HepG2 (cell line): ENCODE results near the gene LIMK2. TPM values are rescaled to one million over a fixed set of nuclear protein-coding genes. Genes with fewer than 3 reads are reported as not detected.

ENCODE experiments used
- CEBPG ChIP-seq: IDR thresholded peaks from 2 replicates; pipeline ENCODE4 v1.6.1; 2016
- E2F5 ChIP-seq: sonication (generic); formaldehyde crosslinking; conservative IDR thresholded peaks from 2 replicates; pipeline ENCODE4 v1.4.0; 2020; ENCODE audit warnings: missing genetic modification reagents
- ERF ChIP-seq: IDR thresholded peaks from 2 replicates; pipeline ENCODE4 v1.6.1; 2018; ENCODE audit warnings: missing biosample characterization, missing genetic modification reagents
- ETS1 ChIP-seq: sonication (generic); formaldehyde crosslinking; IDR thresholded peaks from 2 replicates; pipeline ENCODE4 v1.4.0; 2020; ENCODE audit warnings: missing genetic modification reagents
- IRX3 ChIP-seq: sonication (generic); formaldehyde crosslinking; IDR thresholded peaks from 2 replicates; pipeline ENCODE4 v1.8.1; 2023; ENCODE audit warnings: mild to moderate bottlenecking, low read depth, missing genetic modification reagents, borderline replicate concordance
- NBN ChIP-seq: fragments of 450-650 bp; conservative IDR thresholded peaks from 2 replicates; pipeline ENCODE4 v1.6.1; 2017
- NFAT5 ChIP-seq: sonication (generic); formaldehyde crosslinking; IDR thresholded peaks from 2 replicates; pipeline ENCODE4 v1.4.0; 2020; ENCODE audit warnings: missing genetic modification reagents
- NKX3-1 ChIP-seq: sonication (generic); formaldehyde crosslinking; IDR thresholded peaks from 2 replicates; pipeline ENCODE4 v1.5.0; 2020; ENCODE audit warnings: missing genetic modification reagents
- POGK ChIP-seq: sonication (generic); formaldehyde crosslinking; conservative IDR thresholded peaks from 2 replicates; pipeline ENCODE4 v1.8.0; 2022; ENCODE audit warnings: mild to moderate bottlenecking, moderate library complexity, missing genetic modification reagents
- PRDM15 ChIP-seq: sonication (generic); formaldehyde crosslinking; IDR thresholded peaks from 2 replicates; pipeline ENCODE4 v1.4.0; 2020; ENCODE audit warnings: missing genetic modification reagents
- TBP ChIP-seq: sonication (generic); formaldehyde crosslinking; IDR thresholded peaks from 2 replicates; pipeline ENCODE4 v1.5.0; 2020; ENCODE audit warnings: missing genetic modification reagents
- ZBTB1 ChIP-seq: sonication (generic); formaldehyde crosslinking; IDR thresholded peaks from 2 replicates; pipeline ENCODE4 v1.4.0; 2020; ENCODE audit warnings: missing genetic modification reagents, borderline replicate concordance
- ZBTB21 ChIP-seq: sonication (generic); formaldehyde crosslinking; IDR thresholded peaks from 2 replicates; pipeline ENCODE4 v1.4.0; 2020; ENCODE audit warnings: missing genetic modification reagents
- ZMYM3 ChIP-seq: sonication (generic); formaldehyde crosslinking; IDR thresholded peaks from 2 replicates; pipeline ENCODE4 v1.5.1; 2020; ENCODE audit warnings: mild to moderate bottlenecking, missing genetic modification reagents
- ZNF264 ChIP-seq: sonication (generic); formaldehyde crosslinking; IDR thresholded peaks from 2 replicates; pipeline ENCODE4 v1.4.0; 2020; ENCODE audit warnings: missing genetic modification reagents
- ZNF337 ChIP-seq: sonication (generic); formaldehyde crosslinking; IDR thresholded peaks from 2 replicates; pipeline ENCODE4 v1.5.1; 2020; ENCODE audit warnings: missing genetic modification reagents, low read depth, mild to moderate bottlenecking, borderline replicate concordance
- polyA plus RNA-seq, 8 experiments: library from polyadenylated mRNA; depleted of rRNA in 3 of 8; stranded (reverse) in 7 of 8; unstranded in 1 of 8; fragments of >200 nt; fragmentation: Illumina TruSeq in 4 of 8; extraction: Trizol in 4 of 8; gene quantifications; 2 replicates each; pipeline versions ENCODE4 v1.2.1 to v1.2.3, GENCODE V29; 2011 to 2016; ENCODE audit warnings: low read depth in 4 of 8, missing spikeins in 1 of 8, mixed read lengths in 1 of 8; ENCODE audit not compliant: insufficient read depth in 1 of 8
- total RNA-seq, 5 experiments: library from RNA; depleted of rRNA; stranded (reverse); fragments of >200 nt; fragmentation: Illumina TruSeq; extraction: Trizol; gene quantifications; 2 replicates each; pipeline ENCODE4 v1.2.3, GENCODE V29; 2016; ENCODE audit warnings: low read depth in 1 of 5

Gene LIMK2
- total and polyA plus RNA-seq, 2 of the 13 experiments (the other 11 are each of a cell fraction or from before 2014, with no cell fraction given), result 20.9 to 29.8 TPM

GRCh38 chr22:31290494-31291471 is 78.7 kb downstream of the LIMK2 start (continued):
- TF ChIP-seq PRDM15 (CRISPR knock-in tag), result peak; percentile 71; the same call in 1 of the 2 replicates
- TF ChIP-seq TBP (CRISPR knock-in tag), result no peak
- no peak for TF ChIP-seq NBN
- no peak for TF ChIP-seq ZMYM3 (CRISPR knock-in tag)
- no peak for TF ChIP-seq ZNF264 (CRISPR knock-in tag)
- no peak for TF ChIP-seq ETS1
- no peak for TF ChIP-seq ZBTB1 (CRISPR knock-in tag)
- no peak for TF ChIP-seq ZNF337 (CRISPR knock-in tag)
- TF ChIP-seq POGK (CRISPR knock-in tag), result peak; percentile 92
- no peak for TF ChIP-seq CEBPG (CRISPR knock-in tag)
- TF ChIP-seq NKX3-1, result peak; percentile 85
- peak; percentile 78; the same call in 1 of the 2 replicates for TF ChIP-seq NFAT5 (CRISPR knock-in tag)
- TF ChIP-seq IRX3, result 0 out of 2 replicates have a peak, but pooled peaks have one; percentile 37
- peak; percentile 92 for TF ChIP-seq ERF (CRISPR knock-in tag)
- no peak for TF ChIP-seq ZBTB21
- 0 out of 2 replicates have a peak, but pooled peaks have one; percentile 67 for TF ChIP-seq E2F5 (CRISPR knock-in tag)
